Measurements from ENCODE around the gene HK2.
A peak's percentile ranks its signal among the peaks of the same experiment; 100 is the strongest.

The HK2 gene

GRCh38 chr2:74860079-74860478, 26.2 kb downstream of the HK2 start:
- no peak for DNase-seq

GRCh38 chr2:74860521-74860920, 26.6 kb downstream of the HK2 start:
- no peak for DNase-seq

- no peak for DNase-seq
Measured at GRCh38 chr2:74861531-74861930, 27.6 kb downstream of the HK2 start.

- no peak for DNase-seq
Measured at GRCh38 chr2:74862020-74862964, 28.4 kb downstream of the HK2 start.

GRCh38 chr2:74863802-74864248, 29.9 kb downstream of the HK2 start:
- no peak for DNase-seq

GRCh38 chr2:74864728-74865722, 31.1 kb downstream of the HK2 start:
- DNase-seq = no peak

- no peak for DNase-seq
Measured at GRCh38 chr2:74865770-74866674, 32.1 kb downstream of the HK2 start.

- no peak for DNase-seq
Measured at GRCh38 chr2:74867841-74868658, 34.1 kb downstream of the HK2 start.

- no peak for DNase-seq
Measured at GRCh38 chr2:74869517-74869916, 35.6 kb downstream of the HK2 start.

GRCh38 chr2:74870951-74871350, 37.0 kb downstream of the HK2 start:
- no peak for DNase-seq

- DNase-seq = no peak
Measured at GRCh38 chr2:74871414-74871813, 37.5 kb downstream of the HK2 start.

- no peak for DNase-seq
Measured at GRCh38 chr2:74872389-74872836, 38.5 kb downstream of the HK2 start.

- no peak for DNase-seq
Measured at GRCh38 chr2:74873012-74873665, 39.2 kb downstream of the HK2 start.

- DNase-seq = no peak
Measured at GRCh38 chr2:74873678-74874640, 40.0 kb downstream of the HK2 start.

GRCh38 chr2:74876081-74876886, 42.4 kb downstream of the HK2 start:
- DNase-seq = peak; percentile 67

- DNase-seq = no peak
Measured at GRCh38 chr2:74877376-74877775, 43.4 kb downstream of the HK2 start.

GRCh38 chr2:74877781-74878433, 44.0 kb downstream of the HK2 start:
- DNase-seq = no peak

- no peak for DNase-seq
Measured at GRCh38 chr2:74878551-74878950, 44.6 kb downstream of the HK2 start.
